HEK293T (cell line): ENCODE results near the gene KLF7.

ENCODE experiments used
- CTCF ChIA-PET: fragments of 350-600 bp; formaldehyde crosslinking; extraction: SDS; loops from one replicate; lab custom pipeline; 2021; ENCODE audit warnings: antibody characterized with exemption, inconsistent platforms; lab: Yijun Ruan, JAX
- POLR2A ChIA-PET: fragments of 350-600 bp; formaldehyde crosslinking; extraction: SDS; loops from one replicate; lab custom pipeline; 2020; ENCODE audit warnings: antibody characterized with exemption, inconsistent platforms; lab: Yijun Ruan, JAX
- DNase-seq: peaks from one replicate; pipeline ENCODE4 v3.0.0; 2012; ENCODE audit warnings: mixed read lengths; ENCODE audit errors: extremely low spot score
- ARNT ChIP-seq: fragments of 450-650 bp; IDR thresholded peaks from 2 replicates; pipeline ENCODE4 v1.6.1; 2017; ENCODE audit warnings: mild to moderate bottlenecking
- BHLHE40 ChIP-seq: fragments of 450-650 bp; IDR thresholded peaks from 2 replicates; pipeline ENCODE4 v1.6.1; 2016; ENCODE audit warnings: mild to moderate bottlenecking, moderate library complexity, borderline replicate concordance
- CTBP1 ChIP-seq: fragments of 450-650 bp; IDR thresholded peaks from 2 replicates; pipeline ENCODE4 v1.6.1; 2016; ENCODE audit warnings: borderline replicate concordance
- ELF4 ChIP-seq: fragments of 450-650 bp; IDR thresholded peaks from 2 replicates; pipeline ENCODE4 v1.6.1; 2017; ENCODE audit warnings: antibody characterized with exemption
- FOXA1 ChIP-seq: fragments of 450-650 bp; IDR thresholded peaks from 2 replicates; pipeline ENCODE4 v1.6.1; 2016; ENCODE audit warnings: mild to moderate bottlenecking
- FOXK2 ChIP-seq: fragments of 450-650 bp; IDR thresholded peaks from 2 replicates; pipeline ENCODE4 v1.6.1; 2016; ENCODE audit warnings: mild to moderate bottlenecking
- FOXM1 ChIP-seq: fragments of 450-650 bp; IDR thresholded peaks from 2 replicates; pipeline ENCODE4 v1.6.1; 2017; ENCODE audit warnings: mild to moderate bottlenecking, borderline replicate concordance
- HDGF ChIP-seq: fragments of 450-650 bp; IDR thresholded peaks from 2 replicates; pipeline ENCODE4 v1.6.1; 2017; ENCODE audit warnings: antibody characterized with exemption, borderline replicate concordance
- L3MBTL2 ChIP-seq: fragments of 450-650 bp; conservative IDR thresholded peaks from 2 replicates; pipeline ENCODE4 v1.6.1; 2016; ENCODE audit warnings: mild to moderate bottlenecking
- LEF1 ChIP-seq: fragments of 450-650 bp; IDR thresholded peaks from 2 replicates; pipeline ENCODE4 v1.6.1; 2017; ENCODE audit warnings: mild to moderate bottlenecking, borderline replicate concordance
- NFRKB ChIP-seq: fragments of 450-650 bp; IDR thresholded peaks from 2 replicates; pipeline ENCODE4 v1.6.1; 2016; ENCODE audit warnings: mild to moderate bottlenecking, moderate library complexity
- PKNOX1 ChIP-seq: fragments of 450-650 bp; IDR thresholded peaks from 2 replicates; pipeline ENCODE4 v1.6.1; 2016
- SP1 ChIP-seq: fragments of 450-650 bp; IDR thresholded peaks from 2 replicates; pipeline ENCODE4 v1.6.1; 2017
- SUZ12 ChIP-seq: fragments of 450-650 bp; IDR thresholded peaks from 2 replicates; pipeline ENCODE4 v1.6.1; 2016; ENCODE audit warnings: mild to moderate bottlenecking
- TARDBP ChIP-seq: fragments of 450-650 bp; IDR thresholded peaks from 2 replicates; pipeline ENCODE4 v1.6.1; 2016
- ZNF384 ChIP-seq: fragments of 450-650 bp; IDR thresholded peaks from 2 replicates; pipeline ENCODE4 v1.6.1; 2016

The KLF7 gene

GRCh38 chr2:207166349-207167098, 776 bp upstream of the KLF7 start:
- ChIA-PET POLR2A (interaction anchor here (0.5 to 2.8 kb wide), 32 partner anchors 10 to 363 kb away, joined by 3 to 18 read pairs (median 4); partner anchors contain the start of gene CREB1), CTCF (no interaction called here)
- peak; percentile 49 for DNase-seq

GRCh38 chr2:207166039-207166348, 246 bp upstream of the KLF7 start:
- DNase-seq = peak; percentile 95
- ChIA-PET CTCF (no interaction called here), POLR2A (interaction anchor here (0.5 to 2.8 kb wide), 30 partner anchors 10 to 364 kb away, joined by 3 to 18 read pairs (median 4); partner anchors contain the start of gene CREB1)
- TF ChIP-seq L3MBTL2 (no peak), PKNOX1 (peak; percentile 73)

More at GRCh38 chr2:207166349-207167098, 776 bp upstream of the KLF7 start:
- TF ChIP-seq FOXK2 (no peak), SP1 (no peak), LEF1 (no peak), ELF4 (no peak), ARNT (no peak), NFRKB (no peak), ZNF384 (no peak), CTBP1 (no peak), TARDBP (no peak), BHLHE40 (no peak), FOXA1 (no peak), SUZ12 (no peak), FOXM1 (no peak), PKNOX1 (no peak)

- ChIA-PET POLR2A (interaction anchor here (0.5 to 2.8 kb wide), 4 partner anchors 20 to 174 kb away, joined by 3 to 18 read pairs (median 12); no protein-coding TSS in a partner anchor), CTCF (no interaction called here)
- DNase-seq = no peak
- TF ChIP-seq ARNT (no peak), L3MBTL2 (no peak), SP1 (no peak), FOXM1 (no peak), TARDBP (no peak), FOXA1 (no peak), HDGF (no peak), LEF1 (no peak), PKNOX1 (no peak), NFRKB (no peak), BHLHE40 (no peak), FOXK2 (no peak), CTBP1 (no peak), ZNF384 (no peak), SUZ12 (no peak), ELF4 (no peak)
Observed at GRCh38 chr2:207164006-207164831, 1.5 kb downstream of the KLF7 start.

GRCh38 chr2:207163756-207164005, 2.1 kb downstream of the KLF7 start:
- TF ChIP-seq TARDBP (no peak), ZNF384 (no peak), SP1 (no peak), LEF1 (no peak), ELF4 (no peak), CTBP1 (no peak), FOXK2 (no peak), NFRKB (no peak), ARNT (no peak), FOXM1 (no peak), HDGF (no peak), L3MBTL2 (no peak), PKNOX1 (no peak), BHLHE40 (no peak), SUZ12 (no peak), FOXA1 (no peak)
- CTCF ChIA-PET = no interaction called here
- POLR2A ChIA-PET = interaction anchor here (2.8 kb wide), 1 partner anchor 20 kb away, joined by 14 read pairs; no protein-coding TSS in a partner anchor
- DNase-seq = no peak

GRCh38 chr2:207163053-207163755, 2.5 kb downstream of the KLF7 start:
- no peak for DNase-seq
- TF ChIP-seq PKNOX1 (peak; percentile 38), TARDBP (no peak)
- ChIA-PET CTCF (interaction anchor here (0.9 kb wide), 1 partner anchor 21 kb away, joined by 3 read pairs; no protein-coding TSS in a partner anchor), POLR2A (no interaction called here)
